Measurements from ENCODE around the gene NCK1.
A peak's percentile ranks its signal among the peaks of the same experiment; 100 is the strongest.
"Not testable (repeated sequence)": the region's sequence is repeated elsewhere in the genome, so short reads cannot be mapped to it uniquely, and the experiment has no call there.

The NCK1 gene

DNA sequence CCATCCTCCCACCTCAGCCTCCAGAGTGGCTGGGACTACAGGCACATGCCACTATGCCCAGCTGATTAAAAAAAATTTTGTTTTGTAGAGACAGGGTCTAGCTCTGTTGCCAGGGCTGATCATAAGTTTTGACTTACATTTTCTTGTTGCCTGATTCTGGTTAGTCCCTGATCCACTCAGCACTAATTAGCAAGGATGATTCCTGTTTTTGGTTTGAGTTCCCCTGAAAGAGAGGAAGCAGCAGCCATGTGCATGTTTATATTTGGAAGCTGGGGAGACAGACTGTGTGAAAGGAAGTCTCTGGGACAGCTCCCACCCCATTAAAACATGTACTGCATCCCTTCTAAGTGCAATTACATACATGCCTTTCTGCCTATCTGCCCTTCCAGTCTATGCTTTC lies 3.6 kb upstream of the NCK1 start:
- no peak overlapping the region for H3K4me3 ChIP-seq (ENCODE audit: low read depth, low read length)
- no peak for DNase-seq (ENCODE audit: low read depth)

DNA sequence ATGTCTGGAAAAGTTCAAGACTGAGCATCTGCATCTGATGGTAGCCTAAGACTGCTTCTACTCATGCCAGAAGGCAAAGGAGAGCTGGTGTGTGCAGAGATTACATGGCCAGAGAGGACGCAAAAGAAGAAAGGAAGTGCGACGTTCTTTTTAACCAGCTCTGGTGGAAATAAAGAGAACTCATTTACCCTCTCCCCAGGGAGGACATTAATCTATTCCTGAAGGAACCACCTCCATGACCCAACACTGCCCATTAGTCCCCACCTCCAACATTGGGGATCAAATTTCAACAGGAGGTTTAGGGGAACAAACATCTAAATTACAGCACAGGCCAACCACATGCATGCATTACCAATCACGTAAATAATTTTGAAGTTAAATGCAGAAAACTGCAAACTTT lies 1.5 kb upstream of the NCK1 start:
- peak; percentile 29 for DNase-seq (ENCODE audit: low read depth)
- H3K4me3 ChIP-seq (ENCODE audit: low read depth, low read length): peak overlapping the region; percentile 85

DNA sequence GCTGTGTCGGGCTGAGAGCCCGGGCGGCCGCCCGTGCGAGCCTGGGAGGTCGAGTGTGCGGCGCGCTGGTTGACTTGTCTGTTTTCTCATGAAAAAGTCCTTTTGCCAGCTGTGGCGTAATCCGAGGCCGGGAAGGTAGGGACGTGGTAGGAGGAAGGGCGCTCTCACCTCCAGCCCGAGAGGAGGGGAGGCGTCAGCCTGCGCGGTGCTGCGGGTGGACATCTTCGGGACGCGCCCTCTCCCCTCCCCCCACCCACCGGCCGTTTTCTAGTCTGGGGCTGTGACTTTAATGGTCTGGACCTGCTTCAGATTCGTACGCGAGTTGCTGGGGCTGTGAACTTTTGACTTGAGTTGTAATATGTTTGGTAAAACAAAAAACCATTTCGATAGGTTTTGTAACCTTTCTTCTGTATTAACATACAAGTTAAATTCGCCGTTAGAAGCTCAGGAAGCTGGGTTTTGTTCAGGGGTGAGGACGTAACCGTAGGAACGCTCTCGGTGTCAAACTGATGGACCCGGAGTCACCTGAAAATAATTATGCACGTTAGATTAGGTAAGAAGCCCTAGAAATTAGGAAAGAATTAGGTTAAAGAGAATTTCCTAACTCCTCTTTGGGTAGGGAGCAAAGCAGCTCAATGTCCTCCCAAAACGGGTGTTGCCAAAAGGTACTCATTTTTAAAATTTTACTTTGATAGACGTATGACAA lies 762 bp downstream of the NCK1 start:
- peak; percentile 10 for DNase-seq (ENCODE audit: low read depth)

DNA sequence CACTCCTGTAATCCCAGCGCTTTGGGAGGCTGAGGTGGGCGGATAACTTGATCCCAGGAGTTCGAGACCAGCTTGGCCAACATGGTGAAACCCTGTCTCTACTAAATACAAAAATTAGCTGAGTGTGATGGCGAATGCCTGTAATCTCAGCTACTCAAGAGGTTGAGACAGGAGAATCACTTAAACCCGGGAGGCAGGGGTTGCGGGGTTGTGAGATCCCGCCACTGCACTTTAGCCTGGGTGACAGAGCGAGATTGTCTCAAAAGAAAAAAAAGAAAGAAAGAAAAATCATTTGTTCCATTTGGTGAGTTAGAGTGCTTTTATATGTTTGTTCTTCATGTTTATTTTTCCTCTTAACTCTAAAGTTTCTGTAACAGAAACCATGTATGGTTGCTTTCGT lies 7.3 kb downstream of the NCK1 start:
- H3K4me3 ChIP-seq (ENCODE audit: low read depth, low read length): no peak overlapping the region
- no peak for DNase-seq (ENCODE audit: low read depth)

More for the DNA sequence above, 762 bp downstream of the NCK1 start:
- peak overlapping the region; percentile 85 for H3K4me3 ChIP-seq (ENCODE audit: low read depth, low read length)

DNA sequence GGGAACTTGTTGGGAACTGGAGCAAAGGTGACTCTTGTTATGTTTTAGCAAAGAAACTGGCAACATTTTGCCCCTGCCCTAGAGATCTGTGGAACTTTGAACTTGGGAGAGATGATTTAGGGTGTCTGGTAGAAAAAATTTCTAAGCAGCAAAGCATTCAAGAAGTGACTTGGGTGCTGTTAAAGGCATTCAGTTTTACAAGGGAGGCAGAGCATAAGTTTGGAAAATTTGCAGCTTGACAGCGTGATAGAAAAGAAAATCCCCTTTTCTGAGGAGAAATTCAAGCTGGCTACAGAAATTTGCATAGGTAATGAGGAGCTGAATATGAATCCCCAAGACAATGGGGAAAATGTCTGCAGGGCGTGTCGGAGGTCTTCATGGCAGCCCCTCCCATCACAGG lies 10.2 kb downstream of the NCK1 start:
- not testable (repeated sequence) for DNase-seq (ENCODE audit: low read depth)

DNA sequence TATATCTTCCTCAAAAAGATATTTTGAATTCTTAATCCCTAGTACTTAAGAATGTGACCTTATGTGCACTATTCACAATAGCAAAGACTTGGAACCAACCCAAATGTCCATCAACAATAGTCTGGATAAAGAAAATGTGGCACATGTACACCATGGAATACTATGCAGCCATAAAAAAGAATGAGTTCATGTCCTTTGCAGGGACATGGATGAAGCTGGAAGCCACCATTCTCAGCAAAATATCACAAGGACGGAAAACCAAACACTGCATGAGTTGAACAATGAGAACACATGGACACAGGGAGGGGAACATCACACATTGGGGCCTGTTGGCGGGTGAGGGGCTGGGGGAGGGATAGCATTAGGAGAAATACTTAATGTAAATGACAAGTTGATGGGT lies 17.5 kb downstream of the NCK1 start:
- DNase-seq (ENCODE audit: low read depth); H3K4me3 ChIP-seq (ENCODE audit: low read depth, low read length): not testable (repeated sequence)

More for the DNA sequence above, 10.2 kb downstream of the NCK1 start:
- not testable (repeated sequence) for H3K4me3 ChIP-seq (ENCODE audit: low read depth, low read length)

DNA sequence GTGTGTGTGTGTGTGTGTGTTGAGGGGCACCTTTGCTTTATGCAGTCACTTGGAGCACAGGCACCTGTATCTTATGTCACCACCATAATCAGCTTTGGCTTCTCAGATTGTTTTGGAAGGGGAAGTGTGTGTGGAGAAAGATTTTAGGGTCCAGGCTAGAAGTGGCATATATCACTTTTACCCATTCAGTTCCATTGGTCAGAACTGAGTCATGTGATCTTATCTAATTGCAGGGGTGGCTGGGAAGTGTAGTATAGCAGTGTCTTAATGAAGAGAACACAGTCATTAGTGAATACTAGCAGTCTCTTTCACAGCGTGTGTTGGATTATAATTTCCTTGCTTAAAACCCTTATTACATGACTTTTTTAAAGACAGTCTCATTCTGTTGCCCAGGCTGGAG lies 20.6 kb downstream of the NCK1 start:
- no peak overlapping the region for H3K4me3 ChIP-seq (ENCODE audit: low read depth, low read length)
- DNase-seq (ENCODE audit: low read depth): no peak

DNA sequence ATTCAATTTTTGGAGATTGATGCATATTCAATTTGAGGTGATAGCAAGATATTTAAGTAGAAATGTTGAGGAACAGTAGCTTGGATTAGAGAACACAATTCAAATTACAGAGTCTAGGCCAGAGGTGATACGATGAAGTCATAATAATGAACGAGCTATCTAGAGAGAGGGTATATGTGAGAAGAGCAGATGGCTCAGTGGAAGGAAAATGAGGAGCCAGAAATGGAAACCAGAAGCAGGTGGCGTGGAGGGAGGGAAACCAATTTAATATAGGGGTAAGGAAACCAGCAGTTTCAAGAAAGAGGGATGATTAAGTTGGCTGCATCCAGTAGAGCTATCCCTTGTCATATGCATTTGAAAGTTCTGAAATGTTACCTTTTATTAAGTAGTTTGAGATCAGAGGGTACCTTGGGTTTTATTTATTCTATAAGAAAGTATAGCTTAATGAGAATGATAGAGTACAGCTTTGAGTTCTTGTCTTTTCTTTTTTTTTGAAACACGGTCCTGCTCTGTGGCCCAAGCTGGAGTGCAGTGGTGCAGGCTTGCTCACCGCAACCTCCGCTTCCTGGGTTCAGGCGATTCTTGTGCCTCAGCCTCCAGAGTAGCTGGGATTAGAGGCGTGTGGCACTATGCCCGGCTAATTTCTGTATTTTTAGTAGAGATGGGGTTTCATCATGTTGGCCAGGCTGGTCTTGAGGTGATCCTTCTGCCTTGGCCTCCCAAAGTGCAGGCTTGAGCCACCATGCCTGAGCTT lies 22.1 kb downstream of the NCK1 start:
- H3K4me3 ChIP-seq (ENCODE audit: low read depth, low read length): no peak overlapping the region

DNA sequence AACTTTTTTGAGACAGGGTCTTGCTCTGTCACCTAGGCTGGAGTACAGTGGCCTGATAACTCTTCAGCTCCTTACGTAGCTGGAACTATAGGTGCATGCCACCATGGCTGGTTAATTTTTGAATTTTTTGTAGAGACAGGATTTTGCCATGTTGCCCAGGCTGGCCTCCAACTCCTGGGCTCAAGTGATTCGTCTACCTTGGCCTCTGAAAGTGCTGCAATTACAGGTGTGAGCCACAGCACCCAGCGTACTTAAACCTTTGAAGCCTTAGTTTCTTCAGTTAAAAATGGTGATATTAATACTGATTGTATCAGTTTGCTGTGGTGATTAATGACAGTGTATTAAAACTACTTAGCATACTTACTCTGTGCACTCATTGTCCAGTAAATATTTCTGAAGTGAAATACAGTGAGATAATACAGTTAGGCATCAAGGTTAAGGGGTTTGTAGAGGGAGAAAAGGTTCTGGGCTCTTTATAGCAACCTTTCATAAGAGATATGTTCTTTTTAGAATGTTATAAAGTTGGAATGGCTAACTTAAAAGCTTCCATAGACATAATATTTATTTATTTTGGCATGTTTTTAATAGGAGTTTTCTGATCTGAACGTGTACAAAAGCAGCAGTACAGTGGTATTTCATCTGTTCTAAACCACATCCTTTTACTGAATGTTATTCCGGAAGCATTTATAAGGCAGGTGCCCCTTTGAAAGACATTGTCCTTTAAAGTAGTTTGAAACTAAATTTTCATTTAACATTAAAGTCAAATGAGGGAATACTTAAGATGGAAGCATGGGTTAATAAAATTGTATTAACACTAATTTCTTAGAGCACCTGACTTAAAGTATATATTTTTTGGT lies 23.6 kb downstream of the NCK1 start:
- DNase-seq (ENCODE audit: low read depth): no peak
- no peak overlapping the region for H3K4me3 ChIP-seq (ENCODE audit: low read depth, low read length)

More for the DNA sequence above, 22.1 kb downstream of the NCK1 start:
- no peak for DNase-seq (ENCODE audit: low read depth)

DNA sequence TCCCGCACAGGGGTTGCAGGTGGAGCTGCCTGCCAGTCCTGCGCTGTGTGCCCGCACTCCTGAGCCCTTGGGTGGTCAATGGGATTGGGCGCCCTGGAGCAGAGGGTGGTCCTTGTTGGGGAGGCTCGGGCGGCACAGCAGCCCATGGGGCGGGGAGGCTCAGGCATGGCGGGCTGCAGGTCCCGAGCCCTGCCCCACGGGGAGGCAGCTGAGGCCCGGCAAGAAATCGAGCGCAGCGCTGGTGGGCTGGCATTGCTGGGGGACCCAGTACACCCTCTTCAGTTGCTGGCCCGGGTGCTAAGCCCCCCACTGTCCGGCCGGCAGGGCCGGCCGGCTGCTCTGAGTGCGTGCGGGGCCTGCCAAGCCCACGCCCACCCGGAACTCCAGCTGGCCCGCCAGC lies 27.9 kb downstream of the NCK1 start:
- H3K4me3 ChIP-seq (ENCODE audit: low read depth, low read length): no peak overlapping the region
- DNase-seq (ENCODE audit: low read depth): no peak

DNA sequence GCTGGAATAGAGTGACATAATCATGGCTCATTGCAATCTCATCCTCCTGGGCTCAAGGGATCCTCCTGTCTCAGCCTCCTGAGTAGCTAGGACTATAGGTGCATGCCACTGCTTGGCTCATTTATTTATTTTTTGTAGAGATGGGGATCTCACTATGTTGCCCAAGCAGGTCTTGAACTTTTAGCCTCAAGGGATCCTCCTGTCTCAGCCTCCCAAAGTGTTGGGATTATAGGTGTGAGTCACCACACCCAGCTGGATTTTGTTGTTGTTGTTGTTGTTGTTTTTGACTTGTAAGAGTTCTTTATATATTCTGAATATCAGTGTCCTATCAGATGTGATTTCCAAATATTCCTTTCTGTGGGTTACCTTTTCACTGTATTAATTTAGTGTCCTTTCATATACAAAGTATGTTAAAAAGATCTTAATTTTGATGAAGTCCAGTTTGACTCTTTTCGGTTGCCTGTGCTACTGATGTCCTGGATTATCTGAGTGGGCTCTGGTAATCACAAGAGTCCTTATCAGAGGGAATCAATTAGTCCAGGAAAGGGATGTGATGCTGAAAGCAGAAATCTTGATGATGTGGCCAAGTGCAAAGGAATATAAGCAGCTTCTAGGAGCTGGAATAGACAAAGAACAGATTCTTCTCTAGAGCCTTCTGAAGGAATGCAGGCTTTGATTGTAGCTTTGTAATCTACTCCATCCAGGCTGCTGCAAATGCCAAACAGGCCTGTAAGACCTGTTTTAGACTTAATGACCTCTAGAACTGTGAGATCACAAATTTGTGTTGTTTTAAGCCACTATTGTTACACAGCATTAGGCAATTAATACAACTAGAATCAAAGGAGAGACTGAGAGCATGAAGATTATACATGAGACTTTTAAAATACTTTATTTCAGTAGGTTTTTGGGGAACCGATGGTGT lies 30.2 kb downstream of the NCK1 start:
- no peak for DNase-seq (ENCODE audit: low read depth)

DNA sequence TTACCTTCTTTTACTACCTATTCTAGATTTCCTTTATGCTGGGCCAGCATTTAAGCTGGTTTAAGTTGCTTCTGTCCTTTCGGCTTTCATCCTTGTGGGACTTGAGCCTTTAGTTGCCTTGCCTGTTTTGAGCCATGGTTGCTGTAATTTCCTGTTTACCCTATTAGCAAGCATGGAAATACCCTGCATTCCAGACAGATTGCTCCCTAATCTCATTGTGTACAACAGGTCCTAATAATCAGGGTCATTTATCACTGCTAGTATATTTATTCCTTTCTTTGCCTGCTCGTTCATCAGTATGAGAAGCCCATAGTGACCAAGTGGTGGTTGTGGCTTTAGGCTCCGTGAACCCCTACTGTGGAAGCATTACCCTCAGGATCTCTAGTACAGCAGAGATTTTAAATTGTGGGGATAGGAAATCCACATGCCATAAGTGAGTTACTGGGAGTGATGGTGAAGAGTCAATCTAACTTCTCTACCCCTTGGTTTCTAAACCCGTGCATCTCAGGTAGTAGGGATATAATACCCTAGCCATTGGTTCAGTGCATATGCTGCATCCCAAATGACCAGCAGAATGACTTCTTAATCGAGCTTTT lies 31.9 kb downstream of the NCK1 start:
- peak; percentile 4 for DNase-seq (ENCODE audit: low read depth)
- no peak overlapping the region for H3K4me3 ChIP-seq (ENCODE audit: low read depth, low read length)

More for the DNA sequence above, 30.2 kb downstream of the NCK1 start:
- no peak overlapping the region for H3K4me3 ChIP-seq (ENCODE audit: low read depth, low read length)

DNA sequence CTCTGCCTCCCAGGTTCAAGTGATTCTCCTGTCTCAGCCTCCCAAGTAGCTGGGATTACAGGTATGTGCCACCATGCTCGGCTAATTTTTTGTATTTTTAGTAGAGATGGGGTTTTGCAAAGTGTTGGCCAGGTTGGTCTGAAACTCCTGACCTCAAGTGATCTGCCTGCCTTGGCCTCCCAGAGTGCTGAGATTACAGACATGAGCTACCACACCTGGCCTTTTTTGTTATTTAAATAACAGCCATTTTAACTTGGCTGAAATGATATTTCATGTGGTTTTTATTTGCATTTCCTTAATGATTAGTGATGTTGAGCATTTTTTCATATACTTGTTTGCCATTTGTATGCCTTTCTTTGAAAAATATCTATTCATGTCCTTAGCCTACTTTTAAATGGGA lies 35.2 kb downstream of the NCK1 start:
- not testable (repeated sequence) for DNase-seq (ENCODE audit: low read depth)

DNA sequence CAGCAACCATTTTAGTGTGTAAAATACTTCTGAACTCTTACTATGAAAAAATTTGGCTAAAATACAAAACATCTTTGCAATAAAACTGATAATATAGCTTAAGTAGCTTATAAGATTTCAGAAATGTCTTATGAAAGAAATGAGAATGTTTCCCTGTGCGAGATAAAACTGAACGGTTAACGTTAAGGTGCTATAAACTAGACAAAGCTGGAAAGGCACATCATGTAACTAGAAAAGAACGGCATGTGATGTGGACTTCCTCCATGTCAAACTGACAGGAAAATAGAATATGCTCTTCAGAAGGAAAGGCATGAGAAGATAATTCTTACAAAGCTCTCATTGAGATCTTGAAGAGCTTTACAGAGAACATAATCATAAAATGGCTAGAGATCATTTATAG lies 36.5 kb downstream of the NCK1 start:
- no peak for DNase-seq (ENCODE audit: low read depth)
- H3K4me3 ChIP-seq (ENCODE audit: low read depth, low read length): no peak overlapping the region

More for the DNA sequence above, 35.2 kb downstream of the NCK1 start:
- not testable (repeated sequence) for H3K4me3 ChIP-seq (ENCODE audit: low read depth, low read length)

DNA sequence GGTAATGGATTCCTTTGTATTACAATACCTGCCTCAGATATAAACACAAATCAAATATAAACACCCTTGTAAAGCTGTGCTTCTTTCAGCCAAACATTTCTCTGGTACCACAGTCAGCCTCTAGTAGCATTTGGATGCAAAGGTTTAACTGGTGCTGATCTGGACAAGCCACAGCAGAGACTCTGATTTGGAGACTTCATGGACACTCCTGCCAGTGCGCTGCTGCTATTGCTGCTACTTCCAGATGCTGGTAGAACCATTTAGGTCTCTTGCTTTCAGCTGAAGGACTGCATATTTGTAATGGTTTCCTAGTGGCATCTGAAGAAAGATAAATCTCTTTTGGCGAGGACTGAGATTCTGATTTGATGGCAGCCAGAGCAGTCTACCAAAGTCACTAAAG lies 36.9 kb downstream of the NCK1 start:
- DNase-seq (ENCODE audit: low read depth): no peak
- H3K4me3 ChIP-seq (ENCODE audit: low read depth, low read length): no peak overlapping the region

DNA sequence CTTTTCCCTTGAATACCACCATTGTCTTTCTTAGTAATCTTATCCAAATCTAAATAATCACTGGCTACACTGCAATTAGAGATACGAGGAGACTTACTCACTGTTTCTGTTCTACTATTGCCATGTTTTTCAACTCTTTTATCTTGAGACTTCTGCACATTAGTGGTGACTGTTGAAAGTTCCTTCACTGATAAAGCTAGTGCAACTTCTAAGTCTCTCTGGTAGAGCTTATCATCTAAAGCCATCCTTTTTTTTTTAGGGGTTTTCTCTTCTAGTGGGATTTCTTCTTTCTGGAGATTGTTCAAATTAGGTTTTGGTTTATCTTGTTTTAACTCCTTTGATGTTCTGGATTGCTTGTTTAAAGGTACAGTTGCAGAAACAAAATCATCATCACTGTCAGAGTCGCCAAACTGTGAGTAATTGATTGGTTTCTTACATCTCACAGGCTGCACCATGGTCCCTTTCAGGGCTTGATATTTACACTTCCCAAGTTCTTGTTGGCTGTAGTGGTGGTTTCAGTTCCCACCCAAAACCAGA lies 37.7 kb downstream of the NCK1 start:
- H3K4me3 ChIP-seq (ENCODE audit: low read depth, low read length): no peak overlapping the region
- DNase-seq (ENCODE audit: low read depth): no peak

DNA sequence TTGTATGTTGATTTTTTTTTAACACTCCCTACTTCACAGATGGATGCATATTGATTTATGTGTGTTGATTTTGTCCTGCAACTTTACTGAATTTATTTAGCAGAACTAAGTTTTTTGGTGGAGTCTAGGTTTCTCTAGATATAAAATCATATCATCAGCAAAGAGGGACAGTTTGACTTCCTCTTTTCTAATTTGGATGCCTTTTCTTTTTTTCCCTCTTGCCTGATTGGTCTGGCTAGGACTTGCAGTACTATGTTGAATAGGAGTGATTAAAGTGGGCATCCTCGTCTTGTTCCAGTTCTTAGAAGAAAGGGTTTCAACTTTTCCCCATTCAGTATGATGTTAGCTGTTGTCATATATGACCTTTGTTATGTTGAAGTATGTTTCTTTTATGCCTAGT lies 38.7 kb downstream of the NCK1 start:
- not testable (repeated sequence) for H3K4me3 ChIP-seq (ENCODE audit: low read depth, low read length)

DNA sequence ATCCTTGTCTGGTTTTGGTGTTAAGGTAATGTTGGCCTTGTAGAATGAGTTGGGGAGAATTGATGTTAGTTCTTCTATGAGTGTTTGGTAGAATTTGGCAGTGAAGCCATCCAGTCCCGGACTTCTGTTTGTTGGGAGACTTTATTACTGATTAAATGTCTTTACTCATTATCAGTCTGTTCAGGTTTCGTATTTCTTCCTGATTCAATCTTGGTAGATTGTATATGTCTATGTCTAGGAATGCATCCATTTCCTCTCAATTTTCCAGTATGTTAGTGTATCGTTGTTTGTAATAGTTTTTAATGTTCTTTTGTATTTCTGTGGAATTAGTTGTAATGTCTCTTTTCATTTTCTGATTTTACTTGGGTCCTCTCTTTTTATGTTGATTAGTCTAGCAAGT lies 39.4 kb downstream of the NCK1 start:
- no peak overlapping the region for H3K4me3 ChIP-seq (ENCODE audit: low read depth, low read length)
- DNase-seq (ENCODE audit: low read depth): no peak

More for the DNA sequence above, 38.7 kb downstream of the NCK1 start:
- DNase-seq (ENCODE audit: low read depth): not testable (repeated sequence)
